Measurements from ENCODE around the gene DLAT.
A peak's percentile ranks its signal among the peaks of the same experiment; 100 is the strongest.
"Not testable (repeated sequence)": the region's sequence is repeated elsewhere in the genome, so short reads cannot be mapped to it uniquely, and the experiment has no call there.

Gene DLAT

GRCh38 chr11:112025707-112026106 is 499 bp downstream of the DLAT start:
- no peak overlapping the region for H3K4me3 ChIP-seq (IDR thresholded peaks at IDR 0.05; ENCODE audit: insufficient read depth, low read depth, low read length)
- no peaks in the 10 kb centered on the region for H3K27me3 ChIP-seq (ENCODE audit: insufficient read depth, low read depth)
- H3K79me2 ChIP-seq (ENCODE audit: insufficient read depth, low read depth), result no peaks in the 10 kb centered on the region; the same call in 1 of the 2 replicates
- H4K20me1 ChIP-seq (ENCODE audit: insufficient read depth), result no peaks in the 10 kb centered on the region
- peak overlapping the region; percentile 84 for H2AFZ ChIP-seq (ENCODE audit: low read depth)
- H3K4me1 ChIP-seq (ENCODE audit: low read depth, poor library complexity, severe bottlenecking), result peaks cover 14% of the 10 kb centered on the region
- peak overlapping the region; percentile 36 for H3K4me2 ChIP-seq
- TF ChIP-seq CTCF (conservative IDR thresholded peaks at IDR 0.05; ENCODE audit: low read depth, low read length), result no peak
- peak overlapping the region; percentile 94 for H3K9ac ChIP-seq
- no peaks in the 10 kb centered on the region for H3K36me3 ChIP-seq (ENCODE audit: insufficient read depth)
- peak overlapping the region; percentile 85 for H3K27ac ChIP-seq

- not testable (repeated sequence) for H3K27ac ChIP-seq; H3K27me3 ChIP-seq (ENCODE audit: insufficient read depth, low read depth); H3K4me2 ChIP-seq; H4K20me1 ChIP-seq (ENCODE audit: insufficient read depth); H3K79me2 ChIP-seq (ENCODE audit: insufficient read depth, low read depth); H3K4me3 ChIP-seq (IDR thresholded peaks at IDR 0.05; ENCODE audit: insufficient read depth, low read depth, low read length); H3K9ac ChIP-seq; H2AFZ ChIP-seq (ENCODE audit: low read depth); H3K36me3 ChIP-seq (ENCODE audit: insufficient read depth)
- peaks cover 14% of the 10 kb centered on the region for H3K4me1 ChIP-seq (ENCODE audit: low read depth, poor library complexity, severe bottlenecking)
Measured at GRCh38 chr11:112026784-112027410, 1.7 kb downstream of the DLAT start.

GRCh38 chr11:112029460-112029859 is 4.3 kb downstream of the DLAT start:
- H4K20me1 ChIP-seq (ENCODE audit: insufficient read depth), result no peaks in the 10 kb centered on the region
- peaks cover under 1% of the 10 kb centered on the region for H3K4me1 ChIP-seq (ENCODE audit: low read depth, poor library complexity, severe bottlenecking)
- no peak overlapping the region for H3K4me2 ChIP-seq
- H3K27me3 ChIP-seq (ENCODE audit: insufficient read depth, low read depth), result no peaks in the 10 kb centered on the region
- no peak for TF ChIP-seq CTCF (conservative IDR thresholded peaks at IDR 0.05; ENCODE audit: low read depth, low read length)
- H3K36me3 ChIP-seq (ENCODE audit: insufficient read depth), result no peaks in the 10 kb centered on the region
- no peak overlapping the region for H3K27ac ChIP-seq
- H3K4me3 ChIP-seq (IDR thresholded peaks at IDR 0.05; ENCODE audit: insufficient read depth, low read depth, low read length), result no peak overlapping the region
- no peaks in the 10 kb centered on the region; the same call in 1 of the 2 replicates for H3K79me2 ChIP-seq (ENCODE audit: insufficient read depth, low read depth)
- no peak overlapping the region for H2AFZ ChIP-seq (ENCODE audit: low read depth)
- no peak overlapping the region for H3K9ac ChIP-seq

- H4K20me1 ChIP-seq (ENCODE audit: insufficient read depth), result no peaks in the 10 kb centered on the region
- no peak overlapping the region for H3K4me2 ChIP-seq
- H3K79me2 ChIP-seq (ENCODE audit: insufficient read depth, low read depth), result no peaks in the 10 kb centered on the region
- H3K27ac ChIP-seq, result no peak overlapping the region
- TF ChIP-seq CTCF (conservative IDR thresholded peaks at IDR 0.05; ENCODE audit: low read depth, low read length), result no peak
- no peaks in the 10 kb centered on the region for H3K36me3 ChIP-seq (ENCODE audit: insufficient read depth)
- H3K9ac ChIP-seq, result no peak overlapping the region
- no peak overlapping the region for H3K4me3 ChIP-seq (IDR thresholded peaks at IDR 0.05; ENCODE audit: insufficient read depth, low read depth, low read length)
- H3K4me1 ChIP-seq (ENCODE audit: low read depth, poor library complexity, severe bottlenecking), result peaks cover 10% of the 10 kb centered on the region
- H2AFZ ChIP-seq (ENCODE audit: low read depth), result no peak overlapping the region
- no peaks in the 10 kb centered on the region for H3K27me3 ChIP-seq (ENCODE audit: insufficient read depth, low read depth)
Measured at GRCh38 chr11:112033902-112034301, 8.7 kb downstream of the DLAT start.

- no peak for TF ChIP-seq CTCF (conservative IDR thresholded peaks at IDR 0.05; ENCODE audit: low read depth, low read length)
- Histone ChIP-seq H3K27me3 (ENCODE audit: insufficient read depth, low read depth) (no peaks in the 10 kb centered on the region), H3K36me3 (ENCODE audit: insufficient read depth) (no peaks in the 10 kb centered on the region), H3K4me3 (IDR thresholded peaks at IDR 0.05; ENCODE audit: insufficient read depth, low read depth, low read length) (no peak overlapping the region), H3K4me1 (ENCODE audit: low read depth, poor library complexity, severe bottlenecking) (peaks cover 10% of the 10 kb centered on the region), H2AFZ (ENCODE audit: low read depth) (no peak overlapping the region), H3K27ac (no peak overlapping the region), H4K20me1 (ENCODE audit: insufficient read depth) (no peaks in the 10 kb centered on the region), H3K79me2 (ENCODE audit: insufficient read depth, low read depth) (no peaks in the 10 kb centered on the region), H3K9ac (no peak overlapping the region), H3K4me2 (no peak overlapping the region)
Measured at GRCh38 chr11:112037527-112037926, 12.3 kb downstream of the DLAT start.

All from KMS-11 (cell line).